GM19467 (cell line): ENCODE results near the gene ALDH9A1.
"Not testable (repeated sequence)": the region's sequence is repeated elsewhere in the genome, so short reads cannot be mapped to it uniquely, and the experiment has no call there.

Experiments used
- ATAC-seq: cut with Tn5 transposase; IDR thresholded peaks from one replicate; pipeline ENCODE4 v1.9.1; 2021; ENCODE audit warnings: mild to moderate bottlenecking, moderate library complexity; ENCODE audit not compliant: unreplicated experiment

Gene ALDH9A1

DNA sequence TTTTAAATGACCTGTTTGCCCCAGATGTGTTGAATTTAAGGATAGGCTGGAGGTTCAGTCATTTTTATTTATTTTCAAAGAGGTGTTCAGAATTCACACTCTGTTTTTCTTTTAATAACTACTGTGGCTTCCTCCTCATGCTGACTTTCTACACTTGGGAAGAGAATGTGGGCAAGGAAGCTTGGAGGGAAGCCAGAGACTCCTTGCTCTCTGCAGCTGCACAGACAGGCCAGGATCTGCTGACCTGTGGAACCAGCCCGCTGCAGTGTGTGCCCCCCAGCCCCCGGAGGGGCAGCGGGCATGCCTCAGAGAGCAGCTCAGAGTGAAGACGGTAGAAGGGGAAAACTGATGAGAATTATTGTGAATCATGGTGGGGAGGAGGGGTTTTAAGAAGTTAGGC, 50.4 kb downstream of the ALDH9A1 start:
- no peak for ATAC-seq

- no peak for ATAC-seq
Measured at GRCh38 chr1:165647517-165647916, 50.8 kb downstream of the ALDH9A1 start.

- peak; percentile 48 for ATAC-seq
Measured at GRCh38 chr1:165645654-165646366, 52.6 kb downstream of the ALDH9A1 start.

- no peak for ATAC-seq
Measured at GRCh38 chr1:165644064-165644735, 54.2 kb downstream of the ALDH9A1 start.

- no peak for ATAC-seq
Measured at GRCh38 chr1:165641231-165641987, 57.0 kb downstream of the ALDH9A1 start.

GRCh38 chr1:165639821-165640623, 58.3 kb downstream of the ALDH9A1 start:
- no peak for ATAC-seq

- not testable (repeated sequence) for ATAC-seq
Measured at GRCh38 chr1:165638211-165638610, 60.2 kb downstream of the ALDH9A1 start.

- ATAC-seq, result no peak
Measured at GRCh38 chr1:165637427-165637826, 60.9 kb downstream of the ALDH9A1 start.

DNA sequence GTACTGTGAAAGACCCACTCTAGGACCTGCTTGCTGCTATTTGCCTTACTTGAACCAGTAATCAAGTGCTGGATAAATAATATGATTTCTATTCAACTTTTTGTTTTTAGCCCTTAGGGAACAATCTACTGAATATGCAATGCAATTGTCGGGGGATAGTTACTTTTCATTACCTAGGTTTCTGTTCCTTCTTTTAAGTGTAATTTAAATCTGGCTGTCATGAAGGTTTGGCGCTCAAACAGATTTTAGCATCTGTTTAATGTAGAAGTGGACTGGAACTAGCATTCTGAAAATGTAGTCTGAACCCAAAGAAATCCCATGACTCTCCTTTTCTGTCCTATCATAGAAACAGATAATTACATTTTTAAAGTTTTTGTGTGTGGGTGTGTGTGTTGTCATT, 62.5 kb downstream of the ALDH9A1 start:
- ATAC-seq, result no peak

DNA sequence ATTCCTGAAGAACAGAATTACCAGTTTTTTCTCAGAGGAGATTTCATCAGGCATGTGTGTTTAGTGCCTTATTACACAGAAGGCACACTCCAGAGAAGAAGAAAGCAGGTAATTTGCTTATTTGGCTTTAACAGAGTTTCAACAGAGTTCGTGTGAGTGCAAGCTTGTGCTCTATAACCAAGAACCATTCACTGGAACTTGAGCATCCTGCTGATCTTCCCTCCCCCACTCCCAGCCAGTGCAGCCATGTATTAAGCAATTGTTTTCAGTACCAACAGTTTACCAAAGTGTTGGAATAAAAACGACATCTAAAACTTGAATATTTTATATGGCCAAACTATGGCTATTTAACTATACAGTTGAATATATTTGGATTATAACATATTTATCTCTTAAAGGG, 63.0 kb downstream of the ALDH9A1 start:
- no peak for ATAC-seq

- ATAC-seq, result no peak
Measured at GRCh38 chr1:165634154-165634921, 64.0 kb downstream of the ALDH9A1 start.

- ATAC-seq, result no peak
Measured at GRCh38 chr1:165633614-165634013, 64.7 kb downstream of the ALDH9A1 start.

GRCh38 chr1:165632491-165632890, 65.9 kb downstream of the ALDH9A1 start:
- ATAC-seq, result no peak

- ATAC-seq, result no peak
Measured at GRCh38 chr1:165632152-165632469, 66.3 kb downstream of the ALDH9A1 start.

DNA sequence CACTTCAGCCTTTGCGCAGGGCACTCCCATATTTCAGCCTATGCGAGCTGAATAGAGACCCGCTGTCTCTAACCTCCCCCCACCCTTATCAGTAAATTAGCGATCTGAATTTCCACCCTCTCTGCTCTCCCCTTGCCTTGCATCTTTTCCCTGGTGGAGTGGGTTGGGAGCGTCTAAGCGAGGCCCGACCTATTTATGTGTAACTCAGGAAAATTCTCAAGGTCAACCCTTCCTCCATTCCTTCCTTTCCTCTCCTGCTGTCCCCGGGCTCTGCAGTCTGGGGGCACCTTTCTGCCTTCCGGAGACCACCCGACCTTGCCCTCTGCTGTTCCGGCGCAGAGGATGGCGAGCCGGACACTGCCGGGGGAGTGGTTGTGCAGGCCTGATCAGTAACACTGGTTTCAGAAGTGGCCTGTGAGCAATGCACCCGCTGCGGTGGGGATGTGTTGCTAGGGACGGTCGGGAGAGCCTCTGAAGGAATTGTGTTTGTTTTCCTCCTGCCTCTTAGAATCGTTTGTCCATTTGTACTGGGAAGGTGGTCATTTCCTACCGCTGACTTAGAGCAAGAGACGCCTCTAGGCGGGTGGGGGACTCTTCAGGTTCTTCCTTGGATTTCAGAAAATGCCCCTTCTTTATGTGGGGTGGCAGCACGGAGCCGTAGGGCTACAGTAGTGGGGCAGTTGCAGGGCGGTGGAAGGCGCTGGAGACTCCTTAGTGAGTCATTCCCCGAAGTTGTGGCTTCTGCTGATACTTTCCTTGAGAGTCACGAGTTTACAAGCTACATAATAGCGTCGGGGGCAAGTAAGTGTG, 66.8 kb downstream of the ALDH9A1 start:
- peak; percentile 33 for ATAC-seq

- ATAC-seq, result peak; percentile 77
Measured at GRCh38 chr1:165630629-165631341, 67.6 kb downstream of the ALDH9A1 start, which contains the start of gene MGST3. Gene MGST3 (plus strand): TSS chr1:165631234. CDS start chr1:165649848, 18,614 bp downstream.

DNA sequence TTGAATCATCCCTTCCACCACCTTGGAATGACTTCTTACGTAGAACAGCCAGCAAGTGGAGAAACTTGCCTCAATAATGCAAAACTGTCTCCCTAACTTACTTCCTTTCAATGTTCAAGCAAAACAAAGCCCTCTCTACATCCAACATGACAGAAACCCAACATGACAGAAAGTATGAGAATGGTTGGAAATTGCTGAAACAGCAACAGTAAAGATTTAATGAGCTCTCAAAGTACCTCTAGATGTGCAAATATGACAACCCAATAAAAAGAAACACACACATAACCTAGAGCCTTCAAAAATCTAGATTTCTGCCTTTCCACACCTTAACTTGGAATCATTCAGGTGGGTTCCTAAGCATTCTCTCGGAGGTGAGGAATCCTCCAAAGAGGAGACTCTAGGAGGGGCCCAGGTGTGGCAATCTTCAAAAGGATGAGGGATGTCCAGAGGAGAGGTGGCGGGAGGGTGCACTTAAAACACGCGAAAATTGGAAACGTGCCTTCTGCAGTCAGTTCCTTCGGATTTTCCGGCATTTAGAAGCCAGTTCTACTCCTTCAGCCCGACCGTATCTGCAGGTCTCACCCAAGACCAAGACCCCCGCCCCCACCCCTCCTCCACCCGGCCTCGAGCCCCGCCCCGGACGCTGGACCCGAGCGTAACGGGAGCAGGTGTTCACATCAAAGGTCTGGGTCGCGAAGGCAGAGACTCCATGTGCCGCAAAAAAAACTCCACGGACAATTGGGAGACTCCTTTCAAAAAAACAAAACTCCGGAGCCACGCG, 68.3 kb downstream of the ALDH9A1 start:
- no peak for ATAC-seq

DNA sequence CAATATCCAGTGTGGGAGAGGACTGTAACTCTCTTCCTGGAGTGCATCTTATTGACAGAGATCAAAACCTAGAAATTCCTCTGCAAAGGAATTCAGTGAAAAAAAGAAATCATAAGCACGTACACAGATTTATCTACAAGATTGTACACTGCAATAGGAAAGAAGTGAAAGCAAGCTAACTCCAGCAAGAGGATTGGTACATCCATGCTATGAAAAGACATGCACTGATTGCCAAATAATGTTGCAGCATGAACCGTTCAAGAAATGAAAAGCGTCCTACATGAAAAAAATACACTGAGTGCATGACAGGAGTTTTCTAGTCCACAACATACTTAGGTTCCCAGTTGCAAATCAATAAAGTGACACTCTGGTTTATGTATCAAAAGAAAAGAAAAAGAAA, 69.2 kb downstream of the ALDH9A1 start:
- no peak for ATAC-seq
